DMS79 treated with DMSO at 0.1 percent for 48 hours (cell line): ENCODE results near the gene JUN.
A peak's percentile ranks its signal among the peaks of the same experiment; 100 is the strongest.

ENCODE experiments used
- DNase-seq: peaks from one replicate; lab custom pipeline; 2025; lab: John Stamatoyannopoulos, UW

The JUN gene

DNA sequence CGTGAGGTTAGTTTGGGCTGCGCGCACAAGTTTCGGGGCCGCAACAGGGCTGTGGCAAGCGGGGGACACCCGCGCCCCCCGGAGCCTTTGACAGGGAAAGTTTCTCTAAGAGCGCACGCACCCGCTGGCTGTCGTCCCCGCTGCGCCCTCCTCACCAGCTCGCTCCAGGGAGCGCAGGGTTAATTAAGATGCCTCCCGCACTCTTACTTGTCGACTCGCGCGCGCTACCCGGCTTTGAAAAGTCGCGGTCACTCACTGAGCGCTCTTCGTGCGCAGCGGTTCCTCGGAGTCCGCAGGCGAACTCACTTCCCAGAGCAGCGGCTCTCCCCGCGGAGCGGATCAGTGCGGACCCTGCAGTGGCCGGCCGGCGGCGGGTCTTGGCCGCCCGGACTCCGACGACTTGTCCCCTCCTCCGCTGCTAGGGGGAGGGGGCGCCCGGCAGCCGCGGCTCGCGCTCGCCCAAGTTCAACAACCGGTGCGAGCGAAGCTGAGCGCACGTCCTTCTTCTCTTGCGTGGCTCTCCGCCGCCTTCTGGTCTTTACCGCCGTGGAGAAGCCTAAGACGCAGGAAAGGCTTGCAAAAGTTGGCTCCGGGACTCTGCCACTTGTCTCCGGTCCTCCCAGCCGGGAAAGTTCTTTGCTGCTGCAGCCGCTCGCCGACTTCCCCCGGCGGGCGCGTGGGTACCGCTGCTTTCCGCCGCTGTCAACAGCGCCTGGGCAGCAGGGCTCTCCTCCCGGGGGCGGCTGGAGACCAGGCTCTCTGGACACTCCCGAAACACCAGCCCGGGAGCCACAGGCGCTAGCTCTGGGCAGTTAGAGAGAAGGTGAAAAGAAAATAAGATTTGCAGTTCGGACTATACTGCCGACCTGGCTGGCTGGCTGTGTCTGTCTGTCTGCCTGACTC lies 506 bp downstream of the JUN start:
- DNase-seq, result peak; percentile 41

DNA sequence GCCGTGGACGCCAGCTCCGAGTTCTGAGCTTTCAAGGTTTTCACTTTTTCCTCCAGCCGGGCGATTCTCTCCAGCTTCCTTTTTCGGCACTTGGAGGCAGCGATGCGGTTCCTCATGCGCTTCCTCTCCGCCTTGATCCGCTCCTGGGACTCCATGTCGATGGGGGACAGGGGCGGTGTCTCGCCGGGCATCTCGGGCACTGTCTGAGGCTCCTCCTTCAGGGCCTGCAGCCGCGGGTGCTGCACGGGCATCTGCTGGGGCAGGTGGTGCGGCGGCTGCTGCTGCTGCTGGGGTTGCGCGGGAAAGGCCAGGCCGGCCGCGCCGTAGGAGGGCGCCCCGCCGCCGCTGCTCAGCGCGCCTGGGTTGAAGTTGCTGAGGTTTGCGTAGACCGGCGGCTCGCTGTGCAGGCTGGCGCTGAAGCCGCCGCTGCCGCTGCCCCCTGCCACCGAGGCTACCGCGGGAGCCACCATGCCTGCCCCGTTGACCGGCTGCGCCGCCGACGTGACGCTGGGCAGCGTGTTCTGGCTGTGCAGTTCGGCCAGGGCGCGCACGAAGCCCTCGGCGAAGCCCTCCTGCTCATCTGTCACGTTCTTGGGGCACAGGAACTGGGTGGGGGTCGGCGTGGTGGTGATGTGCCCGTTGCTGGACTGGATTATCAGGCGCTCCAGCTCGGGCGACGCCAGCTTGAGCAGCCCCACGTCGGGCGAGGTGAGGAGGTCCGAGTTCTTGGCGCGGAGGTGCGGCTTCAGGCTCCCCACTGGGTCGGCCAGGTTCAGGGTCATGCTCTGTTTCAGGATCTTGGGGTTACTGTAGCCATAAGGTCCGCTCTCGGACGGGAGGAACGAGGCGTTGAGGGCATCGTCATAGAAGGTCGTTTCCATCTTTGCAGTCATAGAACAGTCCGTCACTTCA lies 1.4 kb downstream of the JUN start:
- DNase-seq, result peak; percentile 41

DNA sequence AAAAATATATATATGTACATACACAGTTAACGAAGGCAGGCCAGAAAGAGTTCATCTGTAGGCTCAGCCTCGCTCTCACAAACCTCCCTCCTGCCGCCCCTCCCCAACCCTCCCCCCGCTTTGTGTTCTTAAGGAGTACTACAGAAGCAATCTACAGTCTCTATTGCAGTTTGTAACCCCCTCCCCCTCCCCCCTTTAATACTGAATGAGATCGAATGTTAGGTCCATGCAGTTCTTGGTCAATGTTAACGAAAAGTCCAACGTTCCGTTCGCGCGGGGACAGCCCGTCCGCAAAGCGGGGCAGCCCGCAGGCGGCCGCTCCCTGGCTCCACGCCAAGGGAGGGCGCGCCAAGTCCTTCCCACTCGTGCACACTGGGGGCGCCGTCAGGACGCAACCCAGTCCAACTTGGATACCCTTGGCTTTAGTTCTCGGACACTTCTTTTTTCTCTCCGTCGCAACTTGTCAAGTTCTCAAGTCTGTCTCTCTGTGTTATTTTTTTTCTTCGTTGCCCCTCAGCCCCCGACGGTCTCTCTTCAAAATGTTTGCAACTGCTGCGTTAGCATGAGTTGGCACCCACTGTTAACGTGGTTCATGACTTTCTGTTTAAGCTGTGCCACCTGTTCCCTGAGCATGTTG lies 2.2 kb downstream of the JUN start:
- peak; percentile 62 for DNase-seq

DNA sequence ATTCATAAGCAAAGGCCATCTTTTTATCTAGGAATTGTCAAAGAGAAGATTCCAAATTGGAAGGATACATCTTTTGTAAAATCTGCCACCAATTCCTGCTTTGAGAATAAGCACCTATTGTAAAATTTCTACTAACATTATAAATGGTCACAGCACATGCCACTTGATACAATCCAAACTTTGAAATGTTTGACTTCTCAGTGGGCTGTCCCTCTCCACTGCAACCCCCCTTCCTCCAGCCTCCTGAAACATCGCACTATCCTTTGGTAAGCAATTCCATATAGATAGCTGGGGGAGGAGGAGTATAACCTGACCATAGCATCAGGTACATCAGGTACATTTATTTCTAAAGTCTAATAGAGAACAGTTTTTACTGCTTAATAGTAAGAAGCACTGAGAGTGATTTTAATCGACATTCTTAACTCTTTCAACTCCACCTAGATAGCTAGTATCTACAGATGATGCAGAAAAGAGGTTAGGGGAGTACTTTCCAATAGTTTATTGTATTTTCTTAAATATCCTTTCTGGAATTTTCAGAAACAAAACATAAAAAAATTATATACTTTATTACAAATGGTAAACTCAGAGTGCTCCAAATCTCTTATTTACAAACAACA lies 2.9 kb downstream of the JUN start:
- DNase-seq, result no peak

DNA sequence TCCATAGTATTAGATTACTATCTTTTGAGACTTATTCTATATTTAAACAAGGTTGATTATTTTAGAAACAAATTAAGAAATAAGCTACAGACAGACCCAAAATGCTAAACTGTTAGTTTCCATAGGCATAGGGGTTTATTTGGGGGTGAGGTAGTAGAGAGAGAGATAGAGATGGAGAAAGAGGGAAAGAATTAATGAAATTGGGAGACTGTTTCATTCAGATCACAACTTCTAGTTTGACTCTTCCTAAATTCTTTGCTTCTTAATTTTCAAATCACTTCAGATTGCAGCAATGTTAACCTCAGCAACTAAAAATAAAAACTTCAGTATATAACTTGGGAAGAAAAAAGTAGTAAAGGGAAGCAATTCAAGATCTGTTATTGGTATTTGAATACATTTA lies 3.4 kb downstream of the JUN start:
- DNase-seq, result no peak

DNA sequence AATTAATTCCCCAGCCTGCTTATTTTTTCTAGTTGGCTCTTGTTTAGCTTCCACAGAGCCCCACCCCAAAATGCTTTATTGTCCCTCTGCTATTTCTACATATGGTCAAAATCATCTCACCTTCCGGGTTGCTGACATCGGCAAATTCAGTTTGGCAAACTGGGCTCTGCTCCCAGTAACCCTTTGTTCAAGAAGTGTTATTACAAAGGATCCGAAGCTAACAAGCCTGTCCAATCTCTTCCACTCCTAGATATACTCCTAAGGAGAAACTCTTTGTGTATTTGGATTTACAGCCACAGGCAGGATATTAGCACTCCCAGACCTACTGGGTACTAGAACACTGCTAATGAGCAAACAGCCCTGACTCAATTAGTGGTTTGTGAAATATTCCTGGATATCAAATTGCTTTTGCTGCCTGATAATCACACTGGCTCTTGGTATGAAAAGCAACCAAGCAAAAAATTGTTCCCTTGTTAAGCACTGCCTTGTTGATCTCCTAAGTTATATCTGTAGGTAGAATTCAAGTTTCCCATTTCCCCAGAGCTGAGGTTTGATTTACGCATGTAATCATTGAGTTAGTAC lies 4.0 kb downstream of the JUN start:
- peak; percentile 96 for DNase-seq

DNA sequence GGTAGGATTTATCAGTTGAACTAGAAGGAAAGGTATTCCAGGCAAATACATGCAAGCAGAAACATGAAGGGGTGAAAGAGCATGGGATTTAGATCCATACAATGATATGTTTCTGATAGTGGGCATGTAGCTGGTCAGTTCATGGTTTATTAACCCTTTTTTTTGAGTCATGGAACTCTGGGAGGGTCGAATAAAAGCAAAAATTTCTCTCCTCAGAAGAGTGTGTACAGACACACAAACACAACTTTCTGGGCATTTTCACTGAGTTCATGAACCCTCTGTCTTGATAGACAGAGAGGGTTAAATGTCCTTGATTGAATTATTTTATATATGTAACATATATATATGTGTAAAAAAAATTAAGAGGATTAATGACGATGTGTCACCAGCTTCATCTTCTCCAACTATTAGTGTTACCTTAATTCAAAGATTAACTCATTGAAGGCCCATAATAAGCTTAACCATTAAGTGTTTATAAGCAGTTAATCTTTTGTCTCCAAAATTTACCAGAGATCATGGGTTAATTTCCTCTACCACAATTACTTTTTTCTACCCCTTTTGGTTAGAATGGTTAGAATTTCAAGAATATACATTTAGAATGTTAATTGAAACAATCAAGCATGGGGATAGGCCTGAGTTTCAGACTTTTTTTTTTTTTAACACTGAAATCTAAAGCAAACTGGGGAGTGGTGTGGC lies 4.6 kb downstream of the JUN start:
- DNase-seq, result no peak

DNA sequence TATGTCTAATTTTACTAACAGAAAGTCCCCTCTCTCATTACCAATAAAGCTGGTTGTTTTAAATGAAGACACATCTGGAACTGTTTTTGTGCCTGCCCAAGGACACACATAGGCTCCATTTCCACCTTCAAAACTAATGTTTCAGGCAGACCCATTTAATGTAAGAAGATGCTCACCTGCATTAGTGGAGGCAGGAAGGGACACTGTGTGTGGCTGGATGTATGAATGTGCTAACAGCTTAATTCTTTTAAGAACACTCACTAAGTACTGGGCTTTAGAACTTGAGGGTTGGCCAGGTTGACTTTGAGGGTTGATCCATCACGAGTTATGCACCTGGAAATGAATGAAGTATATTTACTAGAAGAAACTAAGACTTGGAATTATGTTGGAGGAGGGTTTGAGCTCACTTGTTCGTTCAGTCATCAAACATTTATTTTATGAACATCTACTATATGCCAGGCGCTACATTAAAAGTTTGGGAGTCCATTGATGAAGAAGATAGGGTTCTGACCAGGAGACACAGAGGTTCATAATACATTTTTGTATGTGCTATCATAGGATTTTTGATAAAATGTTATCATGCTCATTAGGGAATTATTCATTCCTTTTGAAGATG lies 5.4 kb downstream of the JUN start:
- no peak for DNase-seq

DNA sequence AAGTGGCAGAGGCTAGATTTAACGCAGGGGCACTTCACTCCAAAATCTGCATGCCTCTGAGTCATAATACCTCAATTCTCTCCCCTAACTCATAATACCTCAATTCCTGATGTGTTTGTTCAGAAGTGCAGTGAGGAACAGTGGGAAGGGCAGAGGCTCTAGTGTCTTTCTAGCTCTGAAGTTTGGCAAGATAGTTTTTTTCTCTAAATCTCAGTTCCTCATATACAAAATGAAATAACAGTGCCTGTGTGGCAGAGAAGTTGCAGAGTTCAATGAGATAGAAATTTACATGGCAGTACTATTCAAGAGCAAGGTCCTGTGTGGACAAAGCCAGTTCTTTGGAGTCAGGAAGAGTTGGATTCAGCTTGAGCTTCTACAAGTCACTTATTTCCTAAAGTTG lies 9.8 kb downstream of the JUN start:
- DNase-seq, result no peak

DNA sequence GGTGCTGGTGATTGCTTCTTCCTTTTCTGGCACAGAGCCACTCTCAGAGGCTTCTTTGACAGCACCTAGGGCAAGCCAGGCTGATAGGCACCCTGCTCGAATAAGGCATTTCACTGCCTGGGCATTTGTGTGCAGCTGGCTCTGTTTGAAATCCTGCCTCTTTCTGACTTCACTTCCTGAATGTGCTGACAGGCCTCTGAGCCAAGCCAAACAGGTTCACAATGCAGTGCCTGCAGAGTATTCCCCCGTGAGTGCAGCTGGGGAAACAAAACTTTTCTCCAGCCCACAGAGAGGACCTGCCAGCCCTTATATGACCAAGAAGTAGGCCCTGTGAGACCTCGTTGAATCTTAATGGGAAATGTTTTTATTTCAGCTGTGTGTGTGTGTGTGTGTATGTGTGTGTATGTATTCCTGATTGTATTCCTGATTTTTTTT lies 10.4 kb downstream of the JUN start:
- DNase-seq, result peak; percentile 20

DNA sequence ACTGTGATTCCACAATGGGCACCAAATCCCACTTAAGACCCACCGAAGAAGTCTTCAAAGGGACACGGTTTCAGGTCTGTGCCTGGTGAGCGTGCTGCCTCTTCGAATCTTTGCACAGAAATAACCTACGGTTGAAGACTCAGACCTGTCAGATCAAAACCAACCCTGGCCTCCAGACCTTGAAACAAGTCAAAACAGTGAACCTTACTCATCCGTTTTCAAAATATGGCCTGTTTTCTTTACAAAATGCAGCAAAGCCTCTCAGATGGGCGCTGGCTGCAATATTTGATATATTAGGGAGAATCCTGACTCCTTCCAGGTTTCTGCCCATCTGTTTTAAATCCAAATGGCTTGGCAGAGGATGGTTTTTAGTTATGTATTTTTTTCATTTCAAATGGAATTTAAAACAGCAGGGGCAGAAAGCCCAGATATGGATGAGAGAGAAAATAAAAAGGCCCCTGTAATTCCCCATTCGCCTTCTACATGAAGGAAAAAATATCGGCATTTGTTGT lies 14.0 kb downstream of the JUN start:
- no peak for DNase-seq

DNA sequence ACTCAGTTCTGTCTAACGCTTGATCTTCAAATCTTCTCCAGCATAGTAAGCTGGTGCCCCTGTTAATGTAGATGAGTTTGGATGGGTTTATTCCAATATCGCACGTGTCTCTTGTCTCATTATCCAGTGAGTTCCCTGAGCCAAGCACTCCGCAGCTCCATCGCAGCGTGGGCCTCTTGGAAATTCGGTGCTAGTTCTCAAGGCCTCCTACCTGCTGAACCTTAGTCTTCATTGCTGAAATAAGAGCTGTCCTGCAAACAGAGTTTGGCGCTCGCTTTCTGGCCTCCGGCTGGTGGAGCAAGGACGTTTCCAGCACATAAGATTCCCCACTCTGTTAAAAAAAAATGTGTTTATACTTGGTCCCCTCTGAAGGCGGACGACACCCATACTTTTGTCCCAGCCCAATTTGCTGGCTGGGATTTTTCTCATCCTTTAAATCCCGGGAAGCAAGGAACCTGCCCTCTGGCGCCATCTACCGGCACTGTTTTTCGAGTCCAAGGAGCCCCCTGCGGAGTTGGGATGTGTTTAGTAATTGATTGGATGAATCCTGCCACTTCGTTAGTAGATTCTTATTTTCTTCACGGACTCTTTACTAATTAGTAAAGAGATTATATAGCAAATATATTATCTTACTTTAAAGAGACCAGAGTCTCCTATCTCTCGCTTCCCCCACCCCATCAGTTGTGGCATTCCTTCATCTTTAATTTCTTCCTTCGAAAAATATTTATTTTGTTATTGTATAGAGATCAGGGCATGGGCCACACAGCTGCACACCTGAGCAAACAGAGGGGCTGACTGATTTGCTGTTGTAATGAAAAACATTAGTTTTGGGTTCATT lies 14.7 kb downstream of the JUN start:
- DNase-seq, result no peak

DNA sequence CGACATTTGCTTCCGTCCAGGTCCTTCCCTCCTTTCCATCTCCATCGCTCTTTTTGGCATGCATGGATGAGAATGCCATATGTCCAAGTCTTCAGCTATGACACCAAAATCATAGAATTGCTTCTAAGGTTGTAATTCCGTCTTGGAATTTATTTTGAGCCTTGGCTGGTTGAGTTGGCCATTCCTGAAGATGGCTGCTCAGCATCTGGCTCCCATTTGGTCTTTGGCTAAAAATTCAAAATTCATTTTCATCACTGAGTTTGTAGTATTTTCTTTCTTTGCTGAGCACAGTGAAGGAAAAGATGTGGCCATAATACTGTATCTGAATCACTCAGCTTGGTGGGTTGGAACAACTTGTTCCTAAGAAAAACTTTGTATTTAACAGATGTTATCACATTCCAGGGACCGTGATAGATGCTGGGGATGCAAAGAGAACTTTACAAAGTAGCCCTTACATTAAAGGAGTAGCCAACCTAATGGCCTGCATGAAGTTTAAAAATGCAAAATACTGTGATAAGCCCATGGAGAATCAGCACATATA lies 15.6 kb downstream of the JUN start:
- no peak for DNase-seq

DNA sequence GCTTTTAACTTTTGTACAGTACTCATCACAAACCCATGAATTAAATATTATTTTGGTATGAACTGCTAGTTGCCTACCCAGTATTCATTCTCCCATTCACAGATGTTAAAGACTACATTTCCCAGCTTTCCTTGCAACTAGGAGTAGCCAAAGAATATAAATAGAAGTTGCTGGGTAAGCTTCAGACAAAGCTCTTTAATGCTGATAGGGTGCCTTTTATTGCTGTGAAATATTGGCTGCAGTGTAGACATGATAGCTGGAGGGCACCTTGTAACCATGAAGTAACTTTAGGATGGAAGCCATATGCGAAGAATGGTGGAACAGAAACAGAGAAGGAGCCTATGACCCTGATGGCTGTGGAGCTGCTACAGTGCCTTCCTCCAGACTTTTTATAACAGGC lies 16.7 kb downstream of the JUN start:
- DNase-seq, result no peak

DNA sequence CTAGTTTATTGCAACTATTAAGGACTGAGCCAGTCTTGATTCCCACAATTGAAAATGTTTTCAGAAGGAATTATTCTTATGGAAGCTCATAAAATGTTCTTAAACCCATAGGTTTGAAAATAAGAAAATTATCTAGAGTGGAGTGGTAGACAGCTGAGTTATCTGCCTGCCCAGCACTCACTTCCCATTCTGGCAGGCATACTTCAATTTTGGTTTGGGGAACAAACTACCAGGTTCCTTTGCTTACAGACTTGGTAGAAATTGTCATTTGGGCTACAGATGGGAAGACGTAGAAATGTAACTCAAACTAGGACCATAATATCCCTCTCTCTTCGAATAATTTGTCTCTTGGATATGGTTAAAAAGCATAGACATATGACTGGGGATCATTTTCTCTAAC lies 18.4 kb downstream of the JUN start:
- DNase-seq, result no peak

DNA sequence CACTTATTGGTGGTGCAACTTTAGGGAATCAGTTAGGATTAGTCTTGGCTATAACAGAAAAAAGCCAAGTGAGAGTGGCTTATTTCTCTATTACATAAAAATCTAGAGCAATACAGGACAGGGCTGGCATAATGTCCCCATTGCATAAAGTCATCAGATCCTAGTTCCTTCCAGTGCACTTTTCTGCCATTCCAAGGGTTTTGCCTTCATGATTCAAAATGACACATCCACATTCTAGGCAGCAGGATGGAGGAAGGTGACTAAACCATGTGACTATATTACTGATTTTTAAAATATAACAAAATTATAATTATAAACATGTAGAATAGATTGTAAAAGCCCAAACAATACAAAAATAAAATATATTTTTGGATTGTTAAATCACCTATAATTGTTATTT lies 18.8 kb downstream of the JUN start:
- no peak for DNase-seq

DNA sequence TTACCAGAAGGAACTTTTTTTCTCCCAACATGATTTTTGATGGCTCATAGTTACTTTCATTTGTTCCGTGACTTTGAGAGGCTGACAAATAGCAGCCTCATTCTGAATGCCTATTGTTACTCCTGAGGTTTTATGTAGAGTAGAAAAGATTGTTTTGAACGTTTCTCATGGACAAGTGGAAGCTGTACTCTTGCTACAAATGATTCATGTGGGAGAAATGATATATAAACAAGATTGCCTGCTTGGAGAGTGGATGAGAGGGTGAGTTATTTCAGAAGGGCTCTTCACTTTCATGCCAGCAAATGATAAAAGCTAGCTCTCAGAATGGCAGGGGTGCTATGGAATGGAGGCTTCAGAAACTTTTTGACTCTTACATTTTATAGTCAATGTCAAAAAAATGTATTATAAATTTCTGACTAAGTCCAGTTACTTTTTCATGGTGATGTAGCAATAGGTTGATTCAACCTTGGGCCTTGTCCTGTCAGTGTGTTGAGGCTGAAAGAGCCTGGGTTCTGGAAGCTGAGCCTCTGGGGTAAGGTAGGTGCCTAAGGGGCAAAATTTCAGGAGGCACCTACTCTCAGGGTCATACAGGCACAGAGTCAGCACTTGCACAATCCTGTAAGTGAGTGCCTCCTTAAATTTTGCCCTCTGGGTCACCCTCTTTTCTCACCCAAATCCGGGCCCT lies 19.4 kb downstream of the JUN start:
- peak; percentile 68 for DNase-seq

DNA sequence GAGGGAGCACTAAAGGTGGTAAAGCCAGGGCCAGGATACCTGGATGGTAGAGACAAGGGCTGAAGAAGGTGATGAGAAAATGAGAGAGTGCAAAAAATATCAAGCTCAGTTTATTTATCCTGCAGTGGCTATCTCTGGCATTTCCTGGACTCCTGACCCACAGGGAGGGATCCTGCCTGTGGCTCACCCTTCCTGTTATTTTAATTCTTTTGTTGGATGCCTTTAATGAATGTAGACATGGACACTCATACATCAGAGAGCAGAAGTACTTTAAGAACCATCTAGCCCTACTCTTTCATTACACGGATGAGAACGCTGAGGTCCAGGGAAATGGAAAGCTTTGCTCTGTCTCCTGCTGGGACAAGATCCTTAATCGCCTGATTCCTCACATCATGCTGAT lies 20.6 kb downstream of the JUN start:
- no peak for DNase-seq

DNA sequence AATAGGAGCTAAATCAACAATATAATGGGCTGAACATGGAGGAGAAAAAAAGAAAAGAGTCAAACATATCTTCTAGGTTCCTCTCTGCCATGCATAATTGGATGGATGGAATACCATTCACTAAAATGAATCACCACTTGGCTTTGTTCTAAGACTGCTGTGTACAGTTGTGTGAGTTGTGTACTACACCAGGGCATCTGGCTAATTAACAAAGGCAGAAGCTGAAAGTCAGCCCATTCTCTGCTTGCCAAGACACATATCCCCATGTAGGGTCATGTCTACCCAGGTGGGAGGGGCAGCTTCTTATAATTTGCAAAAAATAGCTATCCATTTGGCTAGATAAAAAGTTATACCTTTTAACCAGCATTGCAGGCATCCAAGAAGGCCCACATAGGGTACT lies 21.0 kb downstream of the JUN start:
- no peak for DNase-seq
